H9 (cell line): ENCODE measurements around the gene TTC6. TPM values are rescaled to one million over a fixed set of nuclear protein-coding genes. Genes with fewer than 3 reads are reported as not detected.

Source experiments
- DNase-seq: peaks from one replicate; pipeline ENCODE4 v3.0.0-alpha.2; 2017
- H2AFZ ChIP-seq: one replicate; pipeline ENCODE4 v1.6.1; 2013; ENCODE audit warnings: mild to moderate bottlenecking, low read length, control low read depth, moderate library complexity
- H2AK5ac ChIP-seq: 2 replicates; pipeline ENCODE4 v1.6.1; 2013; ENCODE audit warnings: low read length, control low read depth, mixed read lengths; ENCODE audit not compliant: insufficient read length
- H2BK120ac ChIP-seq: one replicate; pipeline ENCODE4 v1.6.1; 2013; ENCODE audit warnings: low read depth, mild to moderate bottlenecking, low read length, control low read depth, inconsistent platforms; ENCODE audit not compliant: poor library complexity, severe bottlenecking
- H2BK12ac ChIP-seq: 2 replicates; pipeline ENCODE4 v1.6.1; 2013; ENCODE audit warnings: low read length, control low read depth, mixed read lengths, low read depth; ENCODE audit not compliant: insufficient read length
- H2BK15ac ChIP-seq: 2 replicates; pipeline ENCODE4 v1.6.1; 2013; ENCODE audit warnings: low read depth, low read length, control low read depth
- H2BK20ac ChIP-seq: one replicate; pipeline ENCODE4 v1.6.1; 2013; ENCODE audit warnings: low read depth, mild to moderate bottlenecking, low read length, control low read depth, inconsistent platforms; ENCODE audit not compliant: poor library complexity, severe bottlenecking
- H2BK5ac ChIP-seq: 2 replicates; pipeline ENCODE4 v1.6.1; 2013; ENCODE audit warnings: low read length, control low read depth, mixed read lengths; ENCODE audit not compliant: insufficient read length
- H3K14ac ChIP-seq: 2 replicates; pipeline ENCODE4 v1.6.1; 2013; ENCODE audit warnings: low read length, control low read depth; ENCODE audit not compliant: insufficient read depth
- H3K18ac ChIP-seq: 2 replicates; pipeline ENCODE4 v1.6.1; 2013; ENCODE audit warnings: low read depth, mild to moderate bottlenecking, mixed read lengths, low read length, control low read depth; ENCODE audit not compliant: insufficient read length
- H3K23ac ChIP-seq: 2 replicates; pipeline ENCODE4 v1.6.1; 2013; ENCODE audit warnings: low read length, control low read depth, mixed read lengths, low read depth; ENCODE audit not compliant: insufficient read length
- H3K23me2 ChIP-seq: 2 replicates; pipeline ENCODE4 v1.6.1; 2013; ENCODE audit warnings: low read depth, mild to moderate bottlenecking, mixed read lengths, low read length, control low read depth; ENCODE audit not compliant: insufficient read length, poor library complexity, severe bottlenecking
- H3K27ac ChIP-seq: 2 replicates; pipeline ENCODE4 v1.5.1; 2013; ENCODE audit warnings: low read length, control low read depth, mixed read lengths, low read depth; ENCODE audit not compliant: insufficient read length
- H3K27me3 ChIP-seq: 2 replicates; pipeline ENCODE4 v1.6.1; 2013; ENCODE audit warnings: low read length, control low read depth, inconsistent platforms; ENCODE audit not compliant: insufficient read depth
- H3K4ac ChIP-seq: 2 replicates; pipeline ENCODE4 v1.6.1; 2013; ENCODE audit warnings: low read depth, mild to moderate bottlenecking, control low read depth, inconsistent platforms, low read length, moderate library complexity
- H3K4me1 ChIP-seq: 2 replicates; pipeline ENCODE4 v1.6.1; 2013; ENCODE audit warnings: low read length, control low read depth, inconsistent platforms; ENCODE audit not compliant: insufficient read depth
- H3K4me2 ChIP-seq: 2 replicates; pipeline ENCODE4 v1.6.1; 2013; ENCODE audit warnings: low read length, control low read depth, mixed read lengths; ENCODE audit not compliant: insufficient read length, insufficient read depth
- H3K56ac ChIP-seq: 2 replicates; pipeline ENCODE4 v1.6.1; 2013; ENCODE audit warnings: low read depth, mild to moderate bottlenecking, mixed read lengths, low read length, control low read depth; ENCODE audit not compliant: insufficient read length
- H3K79me1 ChIP-seq: 2 replicates; pipeline ENCODE4 v1.6.1; 2013; ENCODE audit warnings: low read depth, mild to moderate bottlenecking, moderate library complexity, low read length, control low read depth, inconsistent platforms; ENCODE audit not compliant: insufficient read depth, poor library complexity, severe bottlenecking
- H3K79me2 ChIP-seq: 2 replicates; pipeline ENCODE4 v1.6.1; 2013; ENCODE audit warnings: low read length, control low read depth, inconsistent platforms; ENCODE audit not compliant: insufficient read depth
- H3K9ac ChIP-seq: 2 replicates; pipeline ENCODE4 v1.6.1; 2013; ENCODE audit warnings: low read length, control low read depth, mixed read lengths; ENCODE audit not compliant: insufficient read length; ENCODE audit errors: extremely low read depth
- H3K9me3 ChIP-seq: one replicate; pipeline ENCODE4 v1.6.1; 2013; ENCODE audit warnings: low read depth, low read length, inconsistent platforms; ENCODE audit not compliant: control insufficient read depth
- H3T11ph ChIP-seq: one replicate; pipeline ENCODE4 v1.6.1; 2013; ENCODE audit warnings: mild to moderate bottlenecking, low read length, control low read depth, inconsistent platforms
- H4K20me1 ChIP-seq: one replicate; pipeline ENCODE4 v1.6.1; 2013; ENCODE audit not compliant: control insufficient read depth, insufficient read length, insufficient read depth
- H4K5ac ChIP-seq: 2 replicates; pipeline ENCODE4 v1.6.1; 2013; ENCODE audit warnings: low read depth, mild to moderate bottlenecking, mixed read lengths, low read length, control low read depth; ENCODE audit not compliant: insufficient read length
- H4K8ac ChIP-seq: replicated peaks from 2 replicates; pipeline ENCODE4 v1.6.1; 2013; ENCODE audit warnings: low read length, control low read depth, mixed read lengths, low read depth; ENCODE audit not compliant: insufficient read length
- H4K91ac ChIP-seq: 2 replicates; pipeline ENCODE4 v1.6.1; 2013; ENCODE audit warnings: low read depth, mild to moderate bottlenecking, moderate library complexity, mixed read lengths, low read length, control low read depth; ENCODE audit not compliant: insufficient read length
- H3K27ac Mint-ChIP-seq, 3 experiments: 2 replicates in 2 of 3; 3 replicates in 1 of 3; pipeline ENCODE4 v1.8.0; 2020 to 2021; ENCODE audit warnings: mixed read lengths in 3 of 3, mild to moderate bottlenecking in 1 of 3, moderate library complexity in 1 of 3
- H3K27me3 Mint-ChIP-seq: 2 replicates; pipeline ENCODE4 v1.8.0; 2021; ENCODE audit warnings: low read depth, mild to moderate bottlenecking, moderate library complexity, mixed read lengths
- H3K36me3 Mint-ChIP-seq, 3 experiments: 2 replicates in 2 of 3; 3 replicates in 1 of 3; pipeline ENCODE4 v1.8.0; 2020 to 2021; ENCODE audit warnings: low read depth in 3 of 3, mixed read lengths in 3 of 3; ENCODE audit not compliant: insufficient read depth in 1 of 3
- H3K4me1 Mint-ChIP-seq, 2 experiments: 2 replicates each; pipeline ENCODE4 v1.8.0; 2020; ENCODE audit warnings: mixed read lengths in 2 of 2
- H3K4me3 Mint-ChIP-seq, 2 experiments: 2 replicates in 1 of 2; 3 replicates in 1 of 2; pipeline ENCODE4 v1.8.0; 2020 to 2021; ENCODE audit warnings: mild to moderate bottlenecking in 2 of 2, mixed read lengths in 2 of 2, moderate library complexity in 1 of 2
- H3K9me3 Mint-ChIP-seq, 2 experiments: 2 replicates in 1 of 2; 3 replicates in 1 of 2; pipeline ENCODE4 v1.8.0; 2020; ENCODE audit warnings: mild to moderate bottlenecking in 2 of 2, mixed read lengths in 2 of 2, moderate library complexity in 1 of 2
- WGBS: extraction: QIAGEN DNeasy Blood & Tissue Kit; methylation state at CpG from one replicate; pipeline ENCODE4 v1.1.7; 2013; ENCODE audit warnings: missing lambda C conversion rate, low lambda C conversion rate, mixed read lengths; ENCODE audit not compliant: insufficient read length; ENCODE audit errors: extremely low coverage; 5-methylcytosine and 5-hydroxymethylcytosine counted together
- total RNA-seq: library from RNA; stranded (reverse); gene quantifications from 2 replicates; pipeline ENCODE4 v1.2.1, GENCODE V29; 2021
- TF ChIP-seq, protein P1 (sequence below): fragments of 200-600 bp; sonication (generic); conservative IDR thresholded peaks from 3 replicates; pipeline ENCODE4 v1.8.0; 2021; ENCODE audit warnings: antibody characterized with exemption, mild to moderate bottlenecking

TTC6 gene
- total RNA-seq, 1 experiment from 2014 or later, result 0.24 TPM

GRCh38 chr14:37551119-37551518 is 44.3 kb upstream of the TTC6 start:
- H3K79me1 ChIP-seq, result no peaks in the 10 kb centered on the region
- no peak overlapping the region for H3K9ac ChIP-seq
- Mint-ChIP-seq H3K4me1 (no peaks in the 10 kb centered on the region), H3K36me3 (peaks cover 4 to 10% (median 7%) of the 10 kb centered on the region in 3 experiments; a peak in 5 of 7 replicates), H3K27me3 (no peaks in the 10 kb centered on the region), H3K9me3 (peaks cover 14 to 16% of the 10 kb centered on the region in 2 experiments), H3K4me3 (no peak overlapping the region), H3K27ac (no peak overlapping the region)
- no peaks in the 10 kb centered on the region for H3K23me2 ChIP-seq
- no peak overlapping the region for H3K56ac ChIP-seq
- no peak overlapping the region for H2BK120ac ChIP-seq
- no peak overlapping the region for H3K4me2 ChIP-seq
- no peak overlapping the region for H2BK20ac ChIP-seq
- no peak overlapping the region for H2BK5ac ChIP-seq
- H3K4ac ChIP-seq, result no peak overlapping the region
- TF ChIP-seq, protein P1, sequence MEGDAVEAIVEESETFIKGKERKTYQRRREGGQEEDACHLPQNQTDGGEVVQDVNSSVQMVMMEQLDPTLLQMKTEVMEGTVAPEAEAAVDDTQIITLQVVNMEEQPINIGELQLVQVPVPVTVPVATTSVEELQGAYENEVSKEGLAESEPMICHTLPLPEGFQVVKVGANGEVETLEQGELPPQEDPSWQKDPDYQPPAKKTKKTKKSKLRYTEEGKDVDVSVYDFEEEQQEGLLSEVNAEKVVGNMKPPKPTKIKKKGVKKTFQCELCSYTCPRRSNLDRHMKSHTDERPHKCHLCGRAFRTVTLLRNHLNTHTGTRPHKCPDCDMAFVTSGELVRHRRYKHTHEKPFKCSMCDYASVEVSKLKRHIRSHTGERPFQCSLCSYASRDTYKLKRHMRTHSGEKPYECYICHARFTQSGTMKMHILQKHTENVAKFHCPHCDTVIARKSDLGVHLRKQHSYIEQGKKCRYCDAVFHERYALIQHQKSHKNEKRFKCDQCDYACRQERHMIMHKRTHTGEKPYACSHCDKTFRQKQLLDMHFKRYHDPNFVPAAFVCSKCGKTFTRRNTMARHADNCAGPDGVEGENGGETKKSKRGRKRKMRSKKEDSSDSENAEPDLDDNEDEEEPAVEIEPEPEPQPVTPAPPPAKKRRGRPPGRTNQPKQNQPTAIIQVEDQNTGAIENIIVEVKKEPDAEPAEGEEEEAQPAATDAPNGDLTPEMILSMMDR, result no peak
- no peak for DNase-seq
- no peaks in the 10 kb centered on the region for H3K9me3 ChIP-seq
- H2AK5ac ChIP-seq, result no peak overlapping the region
- no peaks in the 10 kb centered on the region for H3K4me1 ChIP-seq
- no peaks in the 10 kb centered on the region for H3K79me2 ChIP-seq
- no peak overlapping the region for H3K14ac ChIP-seq
- no peak overlapping the region for H2BK15ac ChIP-seq
- H4K91ac ChIP-seq, result no peak overlapping the region
- H3K18ac ChIP-seq, result no peak overlapping the region
- no peak overlapping the region for H3K27ac ChIP-seq
- H4K8ac ChIP-seq, result no peak overlapping the region
- H3K27me3 ChIP-seq, result no peaks in the 10 kb centered on the region
- no peak overlapping the region for H3K23ac ChIP-seq
- 100% methylated on average over 1 of the region's 1 CpG for WGBS
- H4K5ac ChIP-seq, result no peak overlapping the region
- no peak overlapping the region for H3T11ph ChIP-seq
- H4K20me1 ChIP-seq, result no peaks in the 10 kb centered on the region
- no peak overlapping the region for H2BK12ac ChIP-seq
- H2AFZ ChIP-seq, result no peak overlapping the region
